HTR-8/SVneo (cell line): ENCODE data around the gene TMEM106A.
"Not testable (repeated sequence)": the region's sequence is repeated elsewhere in the genome, so short reads cannot be mapped to it uniquely, and the experiment has no call there.

Source experiments
- DNase-seq: peaks from one replicate; pipeline ENCODE4 v3.0.0; 2011; ENCODE audit warnings: low spot score, mixed read lengths; ENCODE audit not compliant: insufficient read length
- FAIRE-seq: peaks from 2 replicates; lab custom pipeline; 2011; peaks lifted over from hg19 to GRCh38; lab: Jason Lieb, UNC

Gene TMEM106A

DNA sequence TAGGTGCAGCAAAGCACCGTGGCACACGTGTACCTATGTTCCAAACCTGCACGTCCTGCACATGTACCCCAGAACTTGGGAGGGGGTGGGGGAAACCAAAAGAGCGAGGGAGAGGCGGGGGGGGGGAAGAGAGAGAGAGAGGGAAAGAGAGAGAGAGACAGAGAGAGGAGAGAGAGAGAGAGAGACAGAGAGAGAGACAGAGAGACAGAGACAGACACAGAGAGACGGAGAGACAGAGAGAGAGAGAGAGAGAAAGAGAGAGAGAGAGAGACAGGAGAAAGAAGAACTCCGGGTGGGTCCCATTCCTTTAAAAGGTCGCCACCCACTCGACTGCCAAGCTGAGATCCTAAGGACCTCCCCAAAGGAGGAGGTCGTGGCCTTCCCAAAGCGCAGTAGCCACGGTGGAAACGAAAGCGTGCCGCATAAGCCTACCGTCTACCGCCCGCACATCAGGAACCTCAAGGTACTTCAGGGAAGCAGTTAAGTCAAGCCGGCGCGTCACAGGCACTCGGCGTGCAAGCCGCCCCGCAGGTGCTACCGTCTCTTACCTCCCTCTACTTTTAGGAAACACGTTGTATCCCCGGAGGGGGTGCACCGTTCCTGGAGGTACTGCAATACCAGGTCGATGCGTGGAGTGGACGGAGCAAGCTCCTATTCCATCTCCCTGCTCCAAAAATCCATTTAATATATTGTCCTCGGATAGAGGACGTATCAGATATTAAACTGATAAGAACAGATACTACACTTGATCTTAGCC lies 29.1 kb downstream of the TMEM106A start:
- DNase-seq, FAIRE-seq: not testable (repeated sequence)

DNA sequence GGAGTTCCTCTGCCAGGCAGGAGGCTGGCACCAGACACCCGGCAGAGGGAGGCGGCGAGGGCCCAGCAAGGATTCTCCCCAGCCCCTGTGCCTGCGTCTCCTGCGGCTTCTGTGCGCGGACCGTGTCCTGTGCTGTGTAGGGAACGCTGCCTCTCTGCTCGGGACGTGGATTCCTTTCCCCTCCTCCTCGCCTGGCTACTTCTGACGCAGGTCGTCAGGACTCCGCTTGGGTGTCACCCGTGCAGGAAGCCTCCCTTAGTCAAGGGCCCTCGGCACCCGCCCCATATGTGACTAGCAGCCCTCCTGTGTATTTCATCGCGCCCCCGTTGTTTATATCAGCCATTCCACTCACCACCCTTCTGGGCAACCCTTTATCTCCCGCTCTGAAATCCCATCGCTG lies 34.8 kb downstream of the TMEM106A start:
- not testable (repeated sequence) for FAIRE-seq, DNase-seq
